GM12874 (cell line): ENCODE measurements around the gene ABR.

Source experiments
- TF ChIP-seq, protein P1 (sequence below): IDR thresholded peaks from 2 replicates; pipeline ENCODE4 v1.5.1; 2011; ENCODE audit warnings: low read depth, mild to moderate bottlenecking, control low read depth, low read length, moderate library complexity; ENCODE audit not compliant: insufficient read depth

The ABR gene

DNA sequence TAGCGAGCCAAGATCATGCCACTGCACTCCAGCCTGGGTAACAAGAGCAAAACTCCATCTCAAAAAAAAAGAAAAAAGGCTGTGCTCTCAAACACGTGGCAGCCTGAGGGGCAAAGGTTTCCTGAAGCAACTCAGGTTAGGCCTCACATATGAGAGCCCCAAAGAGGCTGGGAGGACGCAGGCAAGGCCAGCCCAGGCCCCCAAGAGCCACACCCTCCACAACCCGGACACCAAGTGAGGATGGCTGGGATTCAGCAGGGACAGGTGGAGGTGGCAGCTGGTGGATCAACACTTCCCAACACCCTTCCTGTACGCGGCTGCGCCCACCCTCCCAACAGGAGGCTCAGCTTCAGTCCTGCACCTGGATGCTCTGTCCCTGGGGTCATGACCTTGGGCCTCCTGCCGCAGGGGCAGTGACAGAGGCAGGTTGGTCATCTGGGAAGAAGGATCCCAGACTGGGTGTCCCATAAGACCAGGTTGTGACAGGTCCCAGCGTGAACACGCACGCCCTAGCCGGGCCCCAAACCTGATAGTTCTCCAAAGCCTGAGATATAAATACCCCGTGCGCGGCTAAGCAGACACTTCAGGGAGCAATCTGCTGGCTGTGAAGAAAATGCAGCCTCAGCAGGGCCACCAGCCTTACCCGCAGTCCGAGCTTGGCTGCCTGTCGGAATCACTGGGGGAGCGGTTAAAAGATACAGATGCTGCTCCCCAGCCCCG lies 104.7 kb downstream of the ABR start:
- TF ChIP-seq, protein P1, sequence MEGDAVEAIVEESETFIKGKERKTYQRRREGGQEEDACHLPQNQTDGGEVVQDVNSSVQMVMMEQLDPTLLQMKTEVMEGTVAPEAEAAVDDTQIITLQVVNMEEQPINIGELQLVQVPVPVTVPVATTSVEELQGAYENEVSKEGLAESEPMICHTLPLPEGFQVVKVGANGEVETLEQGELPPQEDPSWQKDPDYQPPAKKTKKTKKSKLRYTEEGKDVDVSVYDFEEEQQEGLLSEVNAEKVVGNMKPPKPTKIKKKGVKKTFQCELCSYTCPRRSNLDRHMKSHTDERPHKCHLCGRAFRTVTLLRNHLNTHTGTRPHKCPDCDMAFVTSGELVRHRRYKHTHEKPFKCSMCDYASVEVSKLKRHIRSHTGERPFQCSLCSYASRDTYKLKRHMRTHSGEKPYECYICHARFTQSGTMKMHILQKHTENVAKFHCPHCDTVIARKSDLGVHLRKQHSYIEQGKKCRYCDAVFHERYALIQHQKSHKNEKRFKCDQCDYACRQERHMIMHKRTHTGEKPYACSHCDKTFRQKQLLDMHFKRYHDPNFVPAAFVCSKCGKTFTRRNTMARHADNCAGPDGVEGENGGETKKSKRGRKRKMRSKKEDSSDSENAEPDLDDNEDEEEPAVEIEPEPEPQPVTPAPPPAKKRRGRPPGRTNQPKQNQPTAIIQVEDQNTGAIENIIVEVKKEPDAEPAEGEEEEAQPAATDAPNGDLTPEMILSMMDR, result no peak

DNA sequence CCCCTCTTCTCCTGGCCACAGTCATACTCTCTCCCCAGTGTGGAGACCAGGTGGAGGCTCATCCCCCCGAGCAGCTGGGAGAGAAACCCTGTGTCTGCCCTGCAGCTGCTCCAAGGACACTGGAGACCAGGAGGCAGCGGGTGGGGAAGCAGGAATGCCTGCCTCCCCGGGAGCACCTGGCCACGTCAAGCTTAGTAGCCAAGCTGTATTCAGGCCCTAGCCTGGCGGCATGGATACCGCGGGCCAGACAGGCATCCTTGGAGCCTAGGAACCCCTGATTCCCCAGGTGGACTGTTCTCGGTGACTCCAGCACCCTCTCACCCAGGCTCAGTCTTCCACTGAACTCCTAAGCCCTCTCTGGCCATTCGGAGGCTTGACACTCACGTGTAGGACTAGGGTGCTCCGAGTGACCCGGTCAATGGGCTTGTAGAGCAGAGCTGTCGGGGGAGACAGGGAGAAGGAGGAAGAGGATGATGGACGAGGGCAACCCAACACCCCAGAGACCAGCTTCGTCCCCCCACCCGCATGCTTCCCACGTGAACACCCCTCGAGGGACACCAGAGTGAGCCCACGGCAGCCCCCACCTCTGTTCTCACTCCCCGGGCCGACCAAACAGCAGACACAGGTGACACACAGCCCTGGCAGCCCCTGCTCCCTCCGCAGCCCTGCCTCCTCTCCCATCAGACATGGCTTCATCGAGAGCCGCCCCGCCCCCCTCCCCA lies 106.4 kb downstream of the ABR start:
- TF ChIP-seq, protein P1, result no peak

DNA sequence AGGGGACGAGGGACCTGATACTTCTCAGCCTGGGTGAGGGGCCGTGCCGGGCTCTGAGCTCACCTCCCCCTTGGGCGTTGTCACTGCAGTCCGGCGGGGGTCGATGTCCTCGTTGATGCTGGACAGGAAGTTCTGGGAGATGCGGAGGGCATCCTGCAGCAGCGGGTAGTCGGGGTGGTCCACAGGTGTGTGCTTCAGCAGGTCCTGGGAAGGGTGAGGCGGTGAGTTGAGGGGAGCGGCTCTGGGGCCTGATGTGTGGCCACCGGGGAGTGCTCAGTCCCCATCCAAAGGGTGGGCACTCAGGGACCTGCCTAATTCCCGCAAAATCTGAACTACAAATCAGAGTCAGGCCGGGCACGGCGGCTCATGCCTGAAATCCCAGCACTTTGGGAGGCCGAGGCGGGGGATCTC lies 107.2 kb downstream of the ABR start:
- TF ChIP-seq, protein P1, result no peak

DNA sequence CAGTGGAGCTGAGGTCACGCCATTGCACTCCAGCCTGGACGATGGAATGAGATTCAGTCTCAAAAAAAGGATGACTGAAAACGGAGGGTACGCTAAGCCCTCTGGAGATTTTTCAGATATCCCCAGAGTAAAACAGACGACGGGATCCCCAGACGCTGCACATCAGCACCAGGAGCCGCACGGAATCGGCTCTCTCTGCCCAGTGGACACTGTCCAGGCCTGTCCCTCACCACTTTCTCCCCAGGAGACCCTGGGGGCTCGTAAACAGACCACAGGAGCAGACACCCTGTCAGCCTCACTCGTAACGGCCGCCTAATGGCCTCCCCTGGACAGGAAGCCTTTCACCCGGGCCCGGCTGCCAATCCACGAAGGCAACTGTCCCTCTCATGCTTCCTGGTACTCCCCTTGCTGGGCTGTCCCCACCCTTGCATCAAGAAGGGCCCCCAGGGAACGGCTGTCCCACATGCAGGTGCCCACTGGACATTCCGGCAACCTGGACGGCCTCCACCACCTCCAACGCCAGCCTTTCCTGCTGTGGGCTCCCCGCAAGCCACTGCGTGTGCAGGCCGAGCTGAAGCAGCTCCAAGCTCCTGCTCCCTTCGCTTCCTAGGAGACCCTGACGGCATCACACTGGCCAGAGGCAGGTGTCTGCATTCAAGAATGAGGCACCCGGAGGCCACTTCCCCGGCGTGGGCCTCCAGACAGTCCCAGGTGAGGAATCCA lies 108.5 kb downstream of the ABR start:
- TF ChIP-seq, protein P1, result no peak

DNA sequence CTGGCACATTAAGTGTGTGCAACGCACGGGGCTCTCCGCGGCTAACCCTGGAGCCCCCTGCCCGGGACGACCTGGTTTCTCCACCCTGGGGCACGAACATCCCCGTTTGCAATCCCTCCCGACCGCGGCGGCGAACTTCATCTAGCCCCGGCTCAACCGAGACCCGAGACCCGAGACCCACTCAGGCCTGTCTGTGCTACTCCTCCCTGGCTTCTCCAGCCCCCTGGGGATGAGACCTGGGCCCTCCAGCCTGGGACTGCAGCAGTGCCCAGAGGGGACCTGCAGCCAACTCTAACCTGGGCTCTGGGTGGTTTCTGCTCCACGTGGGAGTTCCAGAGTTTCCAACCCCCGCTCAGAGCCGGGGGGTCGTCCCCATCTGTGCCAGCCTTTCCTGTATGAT lies 109.4 kb downstream of the ABR start:
- TF ChIP-seq, protein P1, result no peak

DNA sequence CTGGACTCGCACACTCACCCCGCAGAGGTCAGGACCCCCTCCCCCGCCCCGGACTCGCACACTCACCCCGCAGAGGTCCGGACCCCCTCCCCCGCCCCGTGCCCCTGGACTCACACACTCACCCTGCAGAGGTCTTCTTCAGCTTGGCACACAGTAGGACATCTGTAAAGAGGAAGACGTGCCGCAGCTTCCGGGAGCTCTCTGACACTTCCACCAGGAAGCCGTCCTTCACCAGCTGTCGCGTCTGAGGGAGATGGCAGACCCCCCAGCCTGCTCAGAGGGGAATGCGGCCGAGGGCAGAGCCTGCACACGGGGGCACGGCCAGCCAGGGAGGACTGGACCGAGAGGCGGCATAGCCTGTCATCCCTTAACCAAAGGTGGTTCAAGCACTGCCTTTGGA lies 109.9 kb downstream of the ABR start:
- TF ChIP-seq, protein P1, result no peak

DNA sequence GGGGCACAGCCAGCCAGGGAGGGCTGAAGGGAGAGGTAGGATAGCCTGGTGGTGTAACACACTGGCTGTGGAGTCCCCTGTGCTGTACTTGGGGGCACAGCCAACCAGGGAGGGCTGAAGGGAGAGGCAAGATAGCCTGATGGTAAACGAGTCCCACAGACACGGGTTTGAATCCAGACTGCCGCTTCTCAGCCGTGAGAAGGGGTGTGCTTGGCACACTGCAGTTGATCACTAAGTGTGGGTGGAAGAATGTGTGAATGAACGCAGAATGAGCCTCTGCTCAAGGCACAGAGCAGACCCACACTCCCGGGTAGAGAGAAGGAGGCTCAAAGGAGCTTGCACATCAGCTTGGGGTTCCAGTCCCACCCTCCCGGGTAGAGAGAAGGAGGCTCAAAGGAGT lies 111.4 kb downstream of the ABR start:
- TF ChIP-seq, protein P1, result no peak
